22Rv1 (cell line): Measurements from ENCODE around the gene HECW1.

Source experiments
- H3K27ac ChIP-seq: fragments of 450-650 bp; 2 replicates; pipeline ENCODE4 v1.5.1; 2017
- ZFX ChIP-seq: fragments of 450-650 bp; IDR thresholded peaks from 2 replicates; pipeline ENCODE4 v1.6.1; 2017; ENCODE audit warnings: antibody characterized with exemption, borderline replicate concordance
- TF ChIP-seq, protein P1 (sequence below): fragments of 450-650 bp; IDR thresholded peaks from 2 replicates; pipeline ENCODE4 v1.5.1; 2017; ENCODE audit warnings: mild to moderate bottlenecking

Gene HECW1

DNA sequence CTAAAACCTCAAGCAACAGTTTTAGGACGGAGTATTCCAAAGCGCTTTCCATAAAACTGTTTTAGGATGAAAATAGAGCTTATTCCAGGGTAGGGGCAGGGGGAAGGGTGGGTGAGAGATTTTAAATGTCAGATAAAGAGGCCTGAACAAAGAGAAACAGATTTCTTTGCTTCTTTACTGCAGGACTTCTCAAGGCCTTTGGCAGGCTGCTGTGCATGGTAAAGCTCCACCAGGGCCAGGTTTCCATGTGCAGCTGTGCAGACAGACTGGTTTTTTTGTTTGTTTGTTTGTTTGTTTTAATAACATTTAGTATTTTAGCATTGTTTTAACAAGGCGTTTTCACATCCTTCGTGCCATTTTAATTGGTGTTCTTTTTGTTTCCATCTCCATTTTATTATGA lies 26.3 kb downstream of the HECW1 start:
- no peak for TF ChIP-seq ZFX
- TF ChIP-seq, protein P1, sequence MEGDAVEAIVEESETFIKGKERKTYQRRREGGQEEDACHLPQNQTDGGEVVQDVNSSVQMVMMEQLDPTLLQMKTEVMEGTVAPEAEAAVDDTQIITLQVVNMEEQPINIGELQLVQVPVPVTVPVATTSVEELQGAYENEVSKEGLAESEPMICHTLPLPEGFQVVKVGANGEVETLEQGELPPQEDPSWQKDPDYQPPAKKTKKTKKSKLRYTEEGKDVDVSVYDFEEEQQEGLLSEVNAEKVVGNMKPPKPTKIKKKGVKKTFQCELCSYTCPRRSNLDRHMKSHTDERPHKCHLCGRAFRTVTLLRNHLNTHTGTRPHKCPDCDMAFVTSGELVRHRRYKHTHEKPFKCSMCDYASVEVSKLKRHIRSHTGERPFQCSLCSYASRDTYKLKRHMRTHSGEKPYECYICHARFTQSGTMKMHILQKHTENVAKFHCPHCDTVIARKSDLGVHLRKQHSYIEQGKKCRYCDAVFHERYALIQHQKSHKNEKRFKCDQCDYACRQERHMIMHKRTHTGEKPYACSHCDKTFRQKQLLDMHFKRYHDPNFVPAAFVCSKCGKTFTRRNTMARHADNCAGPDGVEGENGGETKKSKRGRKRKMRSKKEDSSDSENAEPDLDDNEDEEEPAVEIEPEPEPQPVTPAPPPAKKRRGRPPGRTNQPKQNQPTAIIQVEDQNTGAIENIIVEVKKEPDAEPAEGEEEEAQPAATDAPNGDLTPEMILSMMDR: no peak
- H3K27ac ChIP-seq: no peak overlapping the region

DNA sequence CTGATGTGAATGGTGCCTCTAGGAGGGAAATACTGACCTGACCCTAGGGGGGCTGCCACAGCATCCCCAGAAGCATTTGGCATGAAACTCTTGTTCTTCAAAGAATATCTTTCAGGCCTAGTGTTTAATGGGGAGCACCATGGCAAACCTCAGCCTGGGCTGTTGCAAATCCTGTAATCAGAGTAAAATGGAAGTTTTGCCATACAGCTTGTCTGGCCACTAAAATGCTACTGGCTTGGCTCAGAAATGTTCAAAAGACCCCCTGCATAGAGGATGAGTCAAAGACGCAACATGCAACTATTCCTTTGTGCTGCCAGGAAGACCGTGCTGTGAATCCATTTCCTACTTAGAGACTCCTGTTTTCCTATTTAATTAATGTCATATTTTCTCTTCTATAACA lies 26.7 kb downstream of the HECW1 start:
- no peak for TF ChIP-seq ZFX
- TF ChIP-seq, protein P1: no peak
- H3K27ac ChIP-seq: no peak overlapping the region

- H3K27ac ChIP-seq: no peak overlapping the region
- TF ChIP-seq, protein P1: no peak
Measured at GRCh38 chr7:43140186-43140585, 27.7 kb downstream of the HECW1 start.

- no peak for TF ChIP-seq ZFX
- TF ChIP-seq, protein P1: no peak
Measured at GRCh38 chr7:43141091-43141490, 28.6 kb downstream of the HECW1 start.

DNA sequence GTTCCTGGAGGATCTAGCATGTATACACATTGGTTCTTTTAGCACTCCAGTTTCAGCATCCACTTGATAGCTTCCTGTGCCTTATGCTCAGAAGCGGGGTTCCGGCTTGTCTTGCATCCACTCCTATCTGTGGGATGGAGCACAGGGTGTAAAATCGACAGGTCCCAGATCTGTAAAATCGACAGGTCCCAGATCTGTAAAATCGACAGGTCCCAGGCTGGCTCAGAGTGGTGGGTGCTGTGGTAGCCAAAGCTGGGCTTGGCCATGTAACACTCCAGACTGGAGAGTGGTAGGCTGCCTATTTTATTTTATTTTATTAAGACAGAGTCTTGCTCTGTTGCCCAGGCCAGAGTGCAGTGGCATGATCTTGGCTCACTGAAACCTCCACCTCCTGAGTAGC lies 30.3 kb downstream of the HECW1 start:
- H3K27ac ChIP-seq: no peak overlapping the region
- no peak for TF ChIP-seq ZFX
- TF ChIP-seq, protein P1: no peak

More at GRCh38 chr7:43141091-43141490, 28.6 kb downstream of the HECW1 start:
- H3K27ac ChIP-seq: no peak overlapping the region

- no peak overlapping the region for H3K27ac ChIP-seq
- TF ChIP-seq, protein P1: no peak
- TF ChIP-seq ZFX: no peak
Measured at GRCh38 chr7:43143918-43144589, 31.6 kb downstream of the HECW1 start.

DNA sequence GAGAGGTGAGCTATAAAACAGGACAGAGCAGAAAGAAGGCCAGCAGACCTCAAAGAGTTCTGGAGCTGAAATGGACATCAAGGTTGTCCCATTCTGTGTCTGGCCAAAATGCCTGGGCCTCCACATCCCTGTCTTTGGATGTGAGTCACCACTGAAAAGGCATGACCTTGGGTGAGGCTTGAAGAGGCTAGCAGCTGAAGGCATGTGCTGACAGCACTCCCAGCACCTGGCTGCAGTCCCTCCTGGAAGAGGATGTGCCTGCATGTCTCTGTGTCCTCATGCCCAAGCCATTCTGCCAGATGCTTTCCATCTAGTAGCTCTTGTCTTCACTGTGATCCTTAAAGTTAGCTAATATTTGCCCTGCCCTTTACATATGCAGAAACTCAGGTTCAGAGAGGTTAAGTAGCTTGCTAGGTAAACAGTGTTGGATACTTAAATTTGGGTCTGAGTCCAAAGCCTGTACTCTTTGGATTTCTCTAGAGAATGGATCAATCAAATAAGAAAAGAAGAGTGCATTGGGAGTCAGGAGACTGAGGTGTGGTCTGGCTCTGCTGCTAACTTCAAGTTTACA lies 35.8 kb downstream of the HECW1 start:
- H3K27ac ChIP-seq: no peak overlapping the region
- no peak for TF ChIP-seq ZFX
- TF ChIP-seq, protein P1: no peak
